DOHH2 (cell line): ENCODE results near the gene KCNK5.

Experiments
- H3F3A ChIP-seq: fragments of 200-600 bp; sonication (generic), shearing (Covaris generic); 2 replicates; pipeline ENCODE4 v1.6.0; 2016; ENCODE audit warnings: antibody characterized with exemption, mild to moderate bottlenecking; ENCODE audit not compliant: control insufficient read depth, insufficient read depth
- H3K27ac ChIP-seq: fragments of 200-600 bp; sonication (generic); 2 replicates; pipeline ENCODE4 v1.5.1; 2014; ENCODE audit warnings: low read depth, mild to moderate bottlenecking, low read length, moderate library complexity
- H3K27me3 ChIP-seq: fragments of 200-600 bp; sonication (generic); 2 replicates; pipeline ENCODE4 v1.6.1; 2014; ENCODE audit warnings: mild to moderate bottlenecking, low read length, mixed read lengths; ENCODE audit not compliant: control insufficient read depth
- H3K36me3 ChIP-seq: fragments of 200-600 bp; sonication (generic); 2 replicates; pipeline ENCODE4 v1.6.1; 2014; ENCODE audit warnings: mild to moderate bottlenecking, low read length, moderate library complexity, mixed read lengths; ENCODE audit not compliant: control insufficient read depth
- H3K4me1 ChIP-seq: fragments of 200-600 bp; sonication (generic); 2 replicates; pipeline ENCODE4 v1.6.1; 2014; ENCODE audit warnings: mild to moderate bottlenecking, low read length, mixed read lengths; ENCODE audit not compliant: control insufficient read depth
- H3K4me2 ChIP-seq: fragments of 200-600 bp; sonication (generic); 2 replicates; pipeline ENCODE4 v1.6.0; 2014; ENCODE audit warnings: mild to moderate bottlenecking, low read length, moderate library complexity
- H3K4me3 ChIP-seq: fragments of 200-600 bp; sonication (generic); 2 replicates; pipeline ENCODE4 v1.5.1; 2014; ENCODE audit warnings: mild to moderate bottlenecking, low read length, mixed read lengths
- H3K79me2 ChIP-seq: fragments of 200-600 bp; sonication (generic); 2 replicates; pipeline ENCODE4 v1.6.1; 2014; ENCODE audit warnings: mild to moderate bottlenecking, low read length, mixed read lengths; ENCODE audit not compliant: control insufficient read depth
- H3K9me2 ChIP-seq: fragments of 200-600 bp; sonication (generic); replicated peaks from 2 replicates; pipeline ENCODE4 v1.6.1; 2014; ENCODE audit warnings: mild to moderate bottlenecking, low read length, mixed read lengths; ENCODE audit not compliant: control insufficient read depth
- H3K9me3 ChIP-seq: fragments of 200-600 bp; sonication (generic); 2 replicates; pipeline ENCODE4 v1.6.1; 2014; ENCODE audit warnings: antibody characterized with exemption, low read length, mixed read lengths; ENCODE audit not compliant: control insufficient read depth, insufficient read depth
- H4K20me1 ChIP-seq: fragments of 200-600 bp; sonication (generic); 2 replicates; pipeline ENCODE4 v1.6.0; 2014; ENCODE audit warnings: low read depth, mild to moderate bottlenecking, antibody characterized with exemption, low read length, moderate library complexity; ENCODE audit not compliant: control insufficient read depth, insufficient read depth
- EZH2phosphoT487 ChIP-seq: fragments of 200-600 bp; sonication (generic); IDR thresholded peaks from 2 replicates; pipeline ENCODE4 v1.6.1; 2017; ENCODE audit warnings: borderline replicate concordance, mild to moderate bottlenecking, antibody characterized with exemption, low read length, moderate library complexity, mixed read lengths
- TF ChIP-seq, protein P1 (sequence below): fragments of 200-600 bp; sonication (generic); IDR thresholded peaks from one replicate; pipeline ENCODE4 v1.5.1; 2014; ENCODE audit warnings: antibody characterized with exemption, mild to moderate bottlenecking, low read depth, low read length; ENCODE audit not compliant: poor library complexity, severe bottlenecking

KCNK5 gene

DNA sequence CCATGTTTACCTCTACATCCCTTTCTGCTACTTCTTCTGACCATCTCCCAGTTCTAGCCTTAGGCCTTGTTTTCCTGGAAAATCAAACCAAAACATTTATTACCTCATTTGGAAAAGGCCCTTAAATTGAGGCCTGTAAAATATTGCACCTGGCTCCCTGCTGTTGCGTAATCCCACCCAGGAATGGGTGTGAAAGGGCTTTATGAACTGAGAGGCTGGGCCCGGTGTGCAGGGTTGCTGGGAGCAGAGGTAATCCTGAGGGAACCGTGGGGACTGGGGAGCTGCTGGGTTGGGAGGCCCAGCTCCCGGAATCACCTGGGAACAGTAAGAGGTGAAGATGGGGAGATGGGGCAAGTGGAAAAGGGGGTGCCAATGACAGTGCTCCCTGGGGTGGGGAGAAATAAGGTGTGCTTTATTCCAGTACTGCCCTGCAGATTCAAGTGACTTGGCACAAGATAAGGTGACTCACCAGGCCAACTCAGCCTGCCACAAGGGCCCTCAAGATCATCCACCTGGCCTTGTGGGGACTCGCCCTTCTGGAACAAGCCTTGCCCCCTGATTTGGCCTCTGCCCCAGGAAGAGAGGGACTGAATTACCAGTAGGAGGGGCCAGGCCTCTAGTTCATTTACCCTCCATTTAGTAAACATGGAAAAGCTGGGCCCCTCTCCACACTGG lies 44.2 kb downstream of the KCNK5 start:
- Histone ChIP-seq H3K4me2 (no peak overlapping the region), H3F3A (no peaks in the 10 kb centered on the region), H3K4me3 (no peak overlapping the region), H3K79me2 (no peaks in the 10 kb centered on the region), H3K27ac (no peak overlapping the region), H4K20me1 (no peaks in the 10 kb centered on the region), H3K9me2 (no peaks in the 10 kb centered on the region), H3K36me3 (no peaks in the 10 kb centered on the region), H3K9me3 (no peaks in the 10 kb centered on the region), H3K27me3 (no peaks in the 10 kb centered on the region), H3K4me1 (no peaks in the 10 kb centered on the region)
- no peak for TF ChIP-seq EZH2phosphoT487
- TF ChIP-seq, protein P1, sequence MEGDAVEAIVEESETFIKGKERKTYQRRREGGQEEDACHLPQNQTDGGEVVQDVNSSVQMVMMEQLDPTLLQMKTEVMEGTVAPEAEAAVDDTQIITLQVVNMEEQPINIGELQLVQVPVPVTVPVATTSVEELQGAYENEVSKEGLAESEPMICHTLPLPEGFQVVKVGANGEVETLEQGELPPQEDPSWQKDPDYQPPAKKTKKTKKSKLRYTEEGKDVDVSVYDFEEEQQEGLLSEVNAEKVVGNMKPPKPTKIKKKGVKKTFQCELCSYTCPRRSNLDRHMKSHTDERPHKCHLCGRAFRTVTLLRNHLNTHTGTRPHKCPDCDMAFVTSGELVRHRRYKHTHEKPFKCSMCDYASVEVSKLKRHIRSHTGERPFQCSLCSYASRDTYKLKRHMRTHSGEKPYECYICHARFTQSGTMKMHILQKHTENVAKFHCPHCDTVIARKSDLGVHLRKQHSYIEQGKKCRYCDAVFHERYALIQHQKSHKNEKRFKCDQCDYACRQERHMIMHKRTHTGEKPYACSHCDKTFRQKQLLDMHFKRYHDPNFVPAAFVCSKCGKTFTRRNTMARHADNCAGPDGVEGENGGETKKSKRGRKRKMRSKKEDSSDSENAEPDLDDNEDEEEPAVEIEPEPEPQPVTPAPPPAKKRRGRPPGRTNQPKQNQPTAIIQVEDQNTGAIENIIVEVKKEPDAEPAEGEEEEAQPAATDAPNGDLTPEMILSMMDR, result no peak

DNA sequence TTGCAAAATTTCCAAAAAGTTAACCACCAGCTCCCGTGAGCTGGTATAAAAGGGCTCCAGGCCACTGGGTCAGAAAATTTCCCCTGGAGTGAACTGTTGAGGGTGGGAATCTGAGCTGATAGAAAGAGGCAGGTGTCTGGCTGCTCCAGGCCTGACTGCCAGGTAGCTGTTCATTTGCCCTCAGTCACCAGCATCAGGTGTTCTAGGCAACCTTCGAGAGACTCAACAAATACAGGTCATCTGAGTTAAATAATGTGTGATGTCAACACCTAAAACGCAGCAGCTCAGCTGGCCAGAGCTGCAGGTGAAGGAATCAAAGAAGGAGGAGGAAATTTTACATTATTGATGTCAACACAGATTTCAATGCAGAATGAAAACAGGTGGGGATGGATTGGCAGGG lies 46.7 kb downstream of the KCNK5 start:
- Histone ChIP-seq H3K9me3 (no peaks in the 10 kb centered on the region), H4K20me1 (no peaks in the 10 kb centered on the region), H3K4me3 (no peak overlapping the region), H3K27ac (no peak overlapping the region), H3K79me2 (no peaks in the 10 kb centered on the region), H3K27me3 (no peaks in the 10 kb centered on the region), H3F3A (no peaks in the 10 kb centered on the region), H3K4me1 (no peaks in the 10 kb centered on the region), H3K9me2 (no peaks in the 10 kb centered on the region), H3K4me2 (no peak overlapping the region), H3K36me3 (no peaks in the 10 kb centered on the region)
- TF ChIP-seq, protein P1, result no peak
- no peak for TF ChIP-seq EZH2phosphoT487

DNA sequence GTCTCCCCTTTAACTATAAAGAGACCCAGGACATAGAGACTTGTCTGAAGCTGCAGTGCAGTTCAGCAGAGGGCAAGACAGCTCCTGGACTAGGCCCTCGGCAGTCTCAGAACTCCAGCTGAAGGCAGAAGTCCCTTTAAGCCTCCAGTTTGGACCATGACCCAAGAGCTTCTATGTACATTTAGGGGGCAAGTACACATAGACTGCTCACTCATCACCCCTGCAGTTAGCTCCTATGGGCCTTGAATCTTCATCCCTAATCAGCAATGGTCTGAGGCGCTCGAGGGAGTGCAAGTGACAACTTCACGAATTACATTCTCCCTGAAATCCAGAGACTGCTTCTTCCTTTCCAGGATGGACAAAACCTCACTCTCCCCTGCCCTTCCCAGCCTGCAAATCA lies 47.4 kb downstream of the KCNK5 start:
- Histone ChIP-seq H3K27me3 (no peaks in the 10 kb centered on the region), H4K20me1 (no peaks in the 10 kb centered on the region), H3K27ac (no peak overlapping the region), H3K4me3 (no peak overlapping the region), H3K9me3 (peaks cover 6% of the 10 kb centered on the region; the same call in 1 of the 2 replicates), H3F3A (no peaks in the 10 kb centered on the region), H3K79me2 (no peaks in the 10 kb centered on the region), H3K4me1 (no peaks in the 10 kb centered on the region), H3K4me2 (no peak overlapping the region), H3K36me3 (no peaks in the 10 kb centered on the region), H3K9me2 (no peaks in the 10 kb centered on the region)
- TF ChIP-seq, protein P1, result no peak
- no peak for TF ChIP-seq EZH2phosphoT487
